Upper lobe of right lung (tissue), 1 donor: ENCODE measurements around the gene CNTNAP2. TPM values are rescaled to one million over a fixed set of nuclear protein-coding genes. Genes with fewer than 3 reads are reported as not detected.

Source experiments
- ATAC-seq: fragments of 200-7000 bp; cut with Tn5 transposase; one replicate; pipeline ENCODE4 v1.9.1; 2020; ENCODE audit warnings: mild to moderate bottlenecking, moderate library complexity
- DNase-seq: peaks from one replicate; pipeline ENCODE4 v3.0.0-alpha.2; 2020
- H3K27ac ChIP-seq: fragments of 200-600 bp; one replicate; pipeline ENCODE4 v1.8.0; 2022
- H3K27me3 ChIP-seq: fragments of 200-600 bp; one replicate; pipeline ENCODE4 v1.8.0; 2022; ENCODE audit warnings: mild to moderate bottlenecking
- H3K36me3 ChIP-seq: fragments of 200-600 bp; one replicate; pipeline ENCODE4 v1.8.0; 2022
- H3K4me1 ChIP-seq: fragments of 200-600 bp; one replicate; pipeline ENCODE4 v1.8.0; 2022
- H3K4me3 ChIP-seq: fragments of 200-600 bp; one replicate; pipeline ENCODE4 v1.8.0; 2022; ENCODE audit warnings: mild to moderate bottlenecking
- H3K9me3 ChIP-seq: fragments of 200-600 bp; one replicate; pipeline ENCODE4 v1.8.0; 2022
- intact Hi-C: fragments of 100-400 bp; cut with DNase I; formaldehyde crosslinking; loops from one replicate; pipeline ENCODE4 v1.11.0; 2022
- total RNA-seq: library from RNA; stranded (reverse); fragmentation: NEBNext Ultra II Directional; extraction: Animal tissue kit (Norgen Biotek cat#: 25700); gene quantifications from one replicate; pipeline ENCODE4 v1.2.1, GENCODE V29; 2021
- TF ChIP-seq, protein P1 (sequence below): fragments of 200-600 bp; IDR thresholded peaks from one replicate; pipeline ENCODE4 v1.8.0; 2022; ENCODE audit warnings: antibody characterized with exemption
- donor health status: DM: no; HTN: yes; CAD: no; lungs with severe emphysema.

The CNTNAP2 gene
- total RNA-seq, 1 donor from 2014 or later: 0.41 TPM

DNA sequence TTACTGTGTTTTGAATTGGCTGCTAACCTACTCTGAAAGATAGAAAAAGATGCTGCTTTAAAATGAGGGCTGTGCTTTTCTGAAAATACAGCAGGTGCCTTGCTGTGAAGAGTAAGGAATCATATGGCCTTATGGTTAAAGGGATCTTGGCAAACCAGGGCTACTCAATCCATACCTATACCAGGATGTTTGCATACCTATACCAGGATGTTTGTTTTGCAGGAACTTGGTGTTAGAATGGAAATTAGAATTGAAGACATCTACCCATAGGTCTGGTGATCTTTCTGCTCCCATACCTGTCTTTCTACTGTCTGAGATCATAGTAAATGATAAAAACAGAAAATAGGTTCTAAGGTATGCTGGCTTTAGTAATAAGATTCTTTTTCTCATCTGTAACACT is 2273.8 kb downstream of the CNTNAP2 start:
- Histone ChIP-seq H3K36me3 (no peaks in the 10 kb centered on the region), H3K9me3 (no peaks in the 10 kb centered on the region), H3K27me3 (no peaks in the 10 kb centered on the region), H3K4me3 (no peak overlapping the region), H3K27ac (no peak overlapping the region), H3K4me1 (no peaks in the 10 kb centered on the region)
- intact Hi-C loops: no loop called here
- DNase-seq (no peak), ATAC-seq (no peak)
- TF ChIP-seq, protein P1, sequence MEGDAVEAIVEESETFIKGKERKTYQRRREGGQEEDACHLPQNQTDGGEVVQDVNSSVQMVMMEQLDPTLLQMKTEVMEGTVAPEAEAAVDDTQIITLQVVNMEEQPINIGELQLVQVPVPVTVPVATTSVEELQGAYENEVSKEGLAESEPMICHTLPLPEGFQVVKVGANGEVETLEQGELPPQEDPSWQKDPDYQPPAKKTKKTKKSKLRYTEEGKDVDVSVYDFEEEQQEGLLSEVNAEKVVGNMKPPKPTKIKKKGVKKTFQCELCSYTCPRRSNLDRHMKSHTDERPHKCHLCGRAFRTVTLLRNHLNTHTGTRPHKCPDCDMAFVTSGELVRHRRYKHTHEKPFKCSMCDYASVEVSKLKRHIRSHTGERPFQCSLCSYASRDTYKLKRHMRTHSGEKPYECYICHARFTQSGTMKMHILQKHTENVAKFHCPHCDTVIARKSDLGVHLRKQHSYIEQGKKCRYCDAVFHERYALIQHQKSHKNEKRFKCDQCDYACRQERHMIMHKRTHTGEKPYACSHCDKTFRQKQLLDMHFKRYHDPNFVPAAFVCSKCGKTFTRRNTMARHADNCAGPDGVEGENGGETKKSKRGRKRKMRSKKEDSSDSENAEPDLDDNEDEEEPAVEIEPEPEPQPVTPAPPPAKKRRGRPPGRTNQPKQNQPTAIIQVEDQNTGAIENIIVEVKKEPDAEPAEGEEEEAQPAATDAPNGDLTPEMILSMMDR: no peak

DNA sequence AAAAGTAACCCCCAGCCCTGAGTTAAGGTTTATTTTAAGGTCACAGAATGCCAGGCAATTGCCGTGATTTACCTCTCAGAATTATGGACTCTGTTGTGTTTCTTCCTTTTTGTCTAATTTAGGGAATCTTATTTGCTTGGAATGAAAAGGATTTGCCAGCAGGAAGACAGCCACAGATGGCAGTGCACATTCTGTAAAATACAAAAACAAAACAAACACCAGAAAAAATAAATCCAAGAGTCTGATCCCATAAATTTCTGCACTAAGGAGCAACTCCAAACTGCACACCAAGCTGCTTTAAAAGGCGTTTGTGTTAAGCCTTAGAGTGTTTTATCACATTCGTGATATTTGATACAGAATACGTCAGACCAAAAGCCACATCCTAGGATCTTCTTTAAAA is 2275.0 kb downstream of the CNTNAP2 start:
- no peak overlapping the region for H3K4me3 ChIP-seq
- no peak for DNase-seq
- no peaks in the 10 kb centered on the region for H3K4me1 ChIP-seq
- TF ChIP-seq, protein P1: no peak
- intact Hi-C loops: no loop called here
- H3K9me3 ChIP-seq: no peaks in the 10 kb centered on the region
- no peak overlapping the region for H3K27ac ChIP-seq
- no peaks in the 10 kb centered on the region for H3K36me3 ChIP-seq
- H3K27me3 ChIP-seq: peaks cover 4% of the 10 kb centered on the region
- no peak for ATAC-seq

DNA sequence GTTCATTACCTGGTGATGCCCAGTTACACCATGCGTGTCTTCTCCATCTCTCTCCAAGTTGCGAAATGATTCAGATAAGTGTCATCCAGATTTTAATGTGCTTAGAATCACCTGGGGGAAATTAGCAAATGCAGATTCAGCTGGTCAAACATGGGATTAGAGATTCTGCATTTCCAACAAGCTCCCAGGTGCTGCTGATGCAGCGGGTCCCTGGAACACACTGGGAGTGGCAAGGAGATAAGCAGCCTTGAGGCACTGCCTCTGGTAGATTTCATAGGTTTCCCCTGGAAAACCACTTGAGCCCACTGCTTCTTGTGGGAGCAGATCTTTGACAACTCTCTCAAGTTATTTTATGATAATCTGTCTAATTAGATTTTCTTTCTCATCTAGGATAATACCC is 2278.0 kb downstream of the CNTNAP2 start:
- TF ChIP-seq, protein P1: no peak
- no peak overlapping the region for H3K27ac ChIP-seq
- H3K27me3 ChIP-seq: peaks cover 26% of the 10 kb centered on the region
- DNase-seq (no peak), ATAC-seq (no peak)
- no peaks in the 10 kb centered on the region for H3K9me3 ChIP-seq
- no peaks in the 10 kb centered on the region for H3K4me1 ChIP-seq
- H3K36me3 ChIP-seq: no peaks in the 10 kb centered on the region
- no peak overlapping the region for H3K4me3 ChIP-seq
- intact Hi-C loops: no loop called here

DNA sequence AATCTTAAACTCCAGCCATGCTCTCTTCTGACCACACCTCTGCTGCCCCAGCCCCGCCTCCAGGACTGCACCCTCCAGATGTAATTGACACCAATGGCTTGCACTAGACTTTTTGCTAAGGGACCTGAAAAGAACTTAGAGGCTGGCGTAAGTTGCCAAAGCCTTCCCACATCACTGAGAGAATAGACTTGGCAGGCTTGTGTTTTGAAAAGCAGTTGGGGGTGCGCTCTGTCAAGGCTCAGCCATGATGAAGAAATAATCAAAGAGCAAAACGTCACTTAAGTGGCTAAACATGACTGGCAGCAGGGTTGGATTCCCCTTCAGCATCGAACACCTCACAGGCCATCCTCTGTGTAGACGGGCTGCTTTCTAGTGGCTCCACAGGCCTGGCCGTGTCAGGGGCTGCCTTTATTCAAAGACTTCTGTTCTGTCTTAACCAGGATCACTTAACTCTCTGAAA is 2278.8 kb downstream of the CNTNAP2 start:
- no peak for DNase-seq

DNA sequence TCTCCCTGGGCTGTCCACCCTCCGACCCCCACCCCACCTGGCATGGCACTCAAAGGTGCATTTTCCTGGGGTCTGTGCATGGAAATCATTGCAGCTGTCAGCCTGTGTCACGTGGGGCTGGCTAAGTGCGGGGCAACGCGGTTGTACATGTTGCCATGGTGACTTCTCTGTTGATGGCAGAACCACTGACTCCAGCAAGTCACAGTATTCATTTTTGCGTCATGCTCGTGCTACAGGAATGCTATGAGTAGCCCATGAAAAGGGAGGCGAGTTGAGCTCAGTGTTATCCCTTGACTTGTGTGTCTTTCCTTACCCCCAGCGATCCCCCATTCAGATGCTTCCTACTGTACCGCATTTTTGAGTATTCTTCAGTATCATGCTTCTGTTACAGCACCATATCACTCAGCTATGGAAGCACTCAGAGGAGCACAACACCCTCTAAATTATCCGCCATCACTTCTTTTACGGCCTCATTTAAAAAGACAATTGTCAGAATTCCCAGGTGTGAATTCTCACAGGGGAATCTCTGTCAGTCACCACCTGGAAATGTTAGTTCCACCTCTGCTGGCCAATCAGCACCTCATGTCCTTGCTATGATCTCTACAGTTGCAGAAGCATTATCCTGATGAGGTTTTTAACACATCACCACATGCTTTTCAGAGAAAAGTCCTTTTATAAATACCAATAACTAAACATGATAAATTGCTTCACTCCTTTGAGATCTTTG is 2279.6 kb downstream of the CNTNAP2 start:
- H3K27me3 ChIP-seq: peaks cover 26% of the 10 kb centered on the region
- no peaks in the 10 kb centered on the region for H3K9me3 ChIP-seq
- no peaks in the 10 kb centered on the region for H3K36me3 ChIP-seq
- no peak overlapping the region for H3K27ac ChIP-seq
- DNase-seq: no peak
- TF ChIP-seq, protein P1: no peak
- no peak overlapping the region for H3K4me3 ChIP-seq
- H3K4me1 ChIP-seq: no peaks in the 10 kb centered on the region
- no peak for ATAC-seq
- intact Hi-C loops: no loop called here

More for the DNA sequence above, 2278.8 kb downstream of the CNTNAP2 start:
- no peaks in the 10 kb centered on the region for H3K4me1 ChIP-seq
- H3K27me3 ChIP-seq: peaks cover 26% of the 10 kb centered on the region
- no peak for ATAC-seq
- TF ChIP-seq, protein P1: no peak
- no peaks in the 10 kb centered on the region for H3K36me3 ChIP-seq
- no peak overlapping the region for H3K4me3 ChIP-seq
- no peaks in the 10 kb centered on the region for H3K9me3 ChIP-seq
- no peak overlapping the region for H3K27ac ChIP-seq
- intact Hi-C loops: no loop called here

DNA sequence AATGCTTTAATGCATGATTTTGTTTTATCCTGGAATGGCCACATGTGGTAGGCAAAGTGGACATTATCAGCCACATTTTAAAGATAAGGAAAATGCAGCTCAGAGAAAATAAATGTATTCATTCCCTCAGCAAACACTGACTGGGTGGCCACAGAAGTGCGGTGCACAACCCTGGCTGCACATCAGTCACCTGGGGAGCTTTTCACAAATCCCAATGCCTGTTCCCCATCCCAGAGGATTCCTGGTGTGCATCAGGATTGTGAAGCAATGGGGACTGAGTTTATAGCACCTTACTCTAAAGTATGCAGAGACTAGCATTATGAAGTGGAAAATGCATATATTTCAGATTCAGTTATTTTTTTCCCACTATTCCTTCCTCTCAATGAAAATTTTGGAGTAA is 2280.5 kb downstream of the CNTNAP2 start:
- TF ChIP-seq, protein P1: no peak
- Histone ChIP-seq H3K36me3 (no peaks in the 10 kb centered on the region), H3K4me3 (no peak overlapping the region), H3K9me3 (no peaks in the 10 kb centered on the region), H3K27ac (no peak overlapping the region), H3K4me1 (no peaks in the 10 kb centered on the region), H3K27me3 (peaks cover 26% of the 10 kb centered on the region)
- ATAC-seq: no peak
- intact Hi-C loops: no loop called here
- DNase-seq: no peak
